GM18499 (cell line): ENCODE measurements around the gene RFX8.

Experiments used
- ATAC-seq: cut with Tn5 transposase; IDR thresholded peaks from one replicate; pipeline ENCODE4 v1.9.1; 2021; ENCODE audit warnings: moderate number of reproducible peaks; ENCODE audit not compliant: insufficient read depth, unreplicated experiment

Gene RFX8

GRCh38 chr2:101387151-101387834 lies 87.6 kb downstream of the RFX8 start, which contains the start of gene CREG2:
TSS of gene CREG2 (minus strand) at chr2:101387503. CDS start at chr2:101387457, 46 bp downstream.
- no peak for ATAC-seq

GRCh38 chr2:101386599-101387150 lies 88.2 kb downstream of the RFX8 start:
- ATAC-seq: no peak

- no peak for ATAC-seq
Measured at GRCh38 chr2:101383016-101383541, 91.8 kb downstream of the RFX8 start.

GRCh38 chr2:101382442-101382841 lies 92.5 kb downstream of the RFX8 start:
- no peak for ATAC-seq

- no peak for ATAC-seq
Measured at GRCh38 chr2:101380376-101380775, 94.5 kb downstream of the RFX8 start.

- no peak for ATAC-seq
Measured at GRCh38 chr2:101379091-101379490, 95.8 kb downstream of the RFX8 start.

- no peak for ATAC-seq
Measured at GRCh38 chr2:101375653-101376052, 99.3 kb downstream of the RFX8 start.

GRCh38 chr2:101374821-101375561 lies 99.9 kb downstream of the RFX8 start:
- no peak for ATAC-seq

GRCh38 chr2:101372792-101373191 lies 102.1 kb downstream of the RFX8 start:
- ATAC-seq: no peak

GRCh38 chr2:101371636-101372035 lies 103.3 kb downstream of the RFX8 start:
- ATAC-seq: no peak

- no peak for ATAC-seq
Measured at GRCh38 chr2:101369100-101369499, 105.8 kb downstream of the RFX8 start.

- no peak for ATAC-seq
Measured at GRCh38 chr2:101368376-101368775, 106.5 kb downstream of the RFX8 start.

GRCh38 chr2:101367508-101367907 lies 107.4 kb downstream of the RFX8 start:
- ATAC-seq: no peak

GRCh38 chr2:101364878-101365277 lies 110.0 kb downstream of the RFX8 start:
- ATAC-seq: no peak

- no peak for ATAC-seq
Measured at GRCh38 chr2:101362777-101363176, 112.1 kb downstream of the RFX8 start.

- ATAC-seq: no peak
Measured at GRCh38 chr2:101362316-101362715, 112.6 kb downstream of the RFX8 start.

GRCh38 chr2:101361522-101361921 lies 113.4 kb downstream of the RFX8 start:
- ATAC-seq: no peak

- no peak for ATAC-seq
Measured at GRCh38 chr2:101361121-101361520, 113.8 kb downstream of the RFX8 start.

GRCh38 chr2:101360232-101360631 lies 114.7 kb downstream of the RFX8 start:
- no peak for ATAC-seq

- ATAC-seq: no peak
Measured at GRCh38 chr2:101359410-101359954, 115.4 kb downstream of the RFX8 start.

GRCh38 chr2:101357376-101357775 lies 117.5 kb downstream of the RFX8 start:
- ATAC-seq: no peak
